ENCODE data around the gene ADGRD1. TPM values are rescaled to one million over a fixed set of nuclear protein-coding genes. Genes with fewer than 3 reads are reported as not detected.
A peak's percentile ranks its signal among the peaks of the same experiment; 100 is the strongest.

Gene ADGRD1
- total and polyA plus RNA-seq, 3 experiments from 2014 or later: 1.1 to 1.3 TPM; not detected in 1

- Histone ChIP-seq H3K4me3 (ENCODE audit: low read length) (no peak overlapping the region), H3K36me3 (ENCODE audit: insufficient read depth, low read length) (no peaks in the 10 kb centered on the region), H3K4me1 (ENCODE audit: insufficient read depth, low read length) (no peaks in the 10 kb centered on the region), H3K27ac (ENCODE audit: low read depth, low read length) (no peak overlapping the region), H3K27me3 (ENCODE audit: insufficient read depth, low read length, poor library complexity, severe bottlenecking) (no peaks in the 10 kb centered on the region), H3K9me3 (ENCODE audit: low read length) (no peaks in the 10 kb centered on the region)
- Mint-ChIP-seq H3K4me1 (no peaks in the 10 kb centered on the region), H3K4me3 (no peak overlapping the region), H3K27ac (no peak overlapping the region), H3K36me3 (no peaks in the 10 kb centered on the region), H3K9me3 (no peaks in the 10 kb centered on the region), H3K27me3 (peaks cover 2 to 4% of the 10 kb centered on the region in 2 donors)
- CTCF ChIA-PET: no interaction called here
- DNase-seq: no peak
- POLR2A ChIA-PET: no interaction called here
These were observed 184.3 kb downstream of the ADGRD1 start for GRCh38 chr12:131137836-131138637.

- Histone ChIP-seq H3K4me3 (ENCODE audit: low read length) (no peak overlapping the region), H3K36me3 (ENCODE audit: insufficient read depth, low read length) (no peaks in the 10 kb centered on the region), H3K27me3 (ENCODE audit: insufficient read depth, low read length, poor library complexity, severe bottlenecking) (no peaks in the 10 kb centered on the region), H3K27ac (ENCODE audit: low read depth, low read length) (no peak overlapping the region), H3K4me1 (ENCODE audit: insufficient read depth, low read length) (no peaks in the 10 kb centered on the region), H3K9me3 (ENCODE audit: low read length) (no peaks in the 10 kb centered on the region)
- Mint-ChIP-seq H3K4me3 (no peak overlapping the region), H3K36me3 (no peaks in the 10 kb centered on the region), H3K27ac (no peak overlapping the region), H3K4me1 (no peaks in the 10 kb centered on the region), H3K27me3 (peaks cover 2 to 4% of the 10 kb centered on the region in 2 donors), H3K9me3 (no peaks in the 10 kb centered on the region)
- no peak for DNase-seq
- POLR2A ChIA-PET: no interaction called here
- CTCF ChIA-PET: no interaction called here
These were observed 185.1 kb downstream of the ADGRD1 start for GRCh38 chr12:131138638-131139362.

GRCh38 chr12:131139363-131140068 lies 185.8 kb downstream of the ADGRD1 start:
- CTCF ChIA-PET: no interaction called here
- no peaks in the 10 kb centered on the region for H3K27me3 ChIP-seq (ENCODE audit: insufficient read depth, low read length, poor library complexity, severe bottlenecking)
- no peak overlapping the region for H3K4me3 Mint-ChIP-seq

GRCh38 chr12:131140069-131140435 lies 186.3 kb downstream of the ADGRD1 start:
- ChIA-PET CTCF (no interaction called here), POLR2A (no interaction called here)
- Mint-ChIP-seq H3K9me3 (no peaks in the 10 kb centered on the region), H3K4me3 (no peak overlapping the region), H3K27ac (no peak overlapping the region), H3K27me3 (peaks cover 2 to 4% of the 10 kb centered on the region in 2 donors), H3K4me1 (no peaks in the 10 kb centered on the region), H3K36me3 (no peaks in the 10 kb centered on the region)
- H3K27me3 ChIP-seq (ENCODE audit: insufficient read depth, low read length, poor library complexity, severe bottlenecking): no peaks in the 10 kb centered on the region
- H3K9me3 ChIP-seq (ENCODE audit: low read length): no peaks in the 10 kb centered on the region
- H3K4me3 ChIP-seq (ENCODE audit: low read length): no peak overlapping the region
- no peaks in the 10 kb centered on the region for H3K4me1 ChIP-seq (ENCODE audit: insufficient read depth, low read length)
- no peak overlapping the region for H3K27ac ChIP-seq (ENCODE audit: low read depth, low read length)
- DNase-seq: no peak
- no peaks in the 10 kb centered on the region for H3K36me3 ChIP-seq (ENCODE audit: insufficient read depth, low read length)

More at GRCh38 chr12:131139363-131140068, 185.8 kb downstream of the ADGRD1 start:
- DNase-seq: no peak
- no peaks in the 10 kb centered on the region for H3K4me1 ChIP-seq (ENCODE audit: insufficient read depth, low read length)
- H3K4me3 ChIP-seq (ENCODE audit: low read length): no peak overlapping the region
- Mint-ChIP-seq H3K27me3 (peaks cover 2 to 4% of the 10 kb centered on the region in 2 donors), H3K9me3 (no peaks in the 10 kb centered on the region), H3K4me1 (no peaks in the 10 kb centered on the region), H3K36me3 (no peaks in the 10 kb centered on the region), H3K27ac (no peak overlapping the region)
- H3K9me3 ChIP-seq (ENCODE audit: low read length): no peaks in the 10 kb centered on the region
- H3K36me3 ChIP-seq (ENCODE audit: insufficient read depth, low read length): no peaks in the 10 kb centered on the region
- H3K27ac ChIP-seq (ENCODE audit: low read depth, low read length): no peak overlapping the region
- POLR2A ChIA-PET: no interaction called here

GRCh38 chr12:131140697-131141096 lies 187.0 kb downstream of the ADGRD1 start:
- no peaks in the 10 kb centered on the region for H3K9me3 ChIP-seq (ENCODE audit: low read length)
- H3K36me3 ChIP-seq (ENCODE audit: insufficient read depth, low read length): no peaks in the 10 kb centered on the region
- H3K4me3 ChIP-seq (ENCODE audit: low read length): no peak overlapping the region
- Mint-ChIP-seq H3K9me3 (no peaks in the 10 kb centered on the region), H3K27me3 (peaks cover 2 to 4% of the 10 kb centered on the region in 2 donors), H3K4me3 (no peak overlapping the region), H3K36me3 (no peaks in the 10 kb centered on the region), H3K4me1 (no peaks in the 10 kb centered on the region), H3K27ac (peak overlapping the region in 1 of 8 donors; percentile 48)
- POLR2A ChIA-PET: no interaction called here
- H3K27me3 ChIP-seq (ENCODE audit: insufficient read depth, low read length, poor library complexity, severe bottlenecking): no peaks in the 10 kb centered on the region
- H3K27ac ChIP-seq (ENCODE audit: low read depth, low read length): no peak overlapping the region
- DNase-seq: no peak
- no peaks in the 10 kb centered on the region for H3K4me1 ChIP-seq (ENCODE audit: insufficient read depth, low read length)
- CTCF ChIA-PET: no interaction called here

- POLR2A ChIA-PET: no interaction called here
These were observed 187.8 kb downstream of the ADGRD1 start for GRCh38 chr12:131141514-131141913.

GRCh38 chr12:131142891-131143657 lies 189.4 kb downstream of the ADGRD1 start:
- Histone ChIP-seq H3K4me3 (ENCODE audit: low read length) (no peak overlapping the region), H3K9me3 (ENCODE audit: low read length) (no peaks in the 10 kb centered on the region), H3K36me3 (ENCODE audit: insufficient read depth, low read length) (no peaks in the 10 kb centered on the region), H3K4me1 (ENCODE audit: insufficient read depth, low read length) (no peaks in the 10 kb centered on the region), H3K27ac (ENCODE audit: low read depth, low read length) (no peak overlapping the region), H3K27me3 (ENCODE audit: insufficient read depth, low read length, poor library complexity, severe bottlenecking) (no peaks in the 10 kb centered on the region)
- DNase-seq: no peak
- POLR2A ChIA-PET: no interaction called here
- H3K27me3 Mint-ChIP-seq: peaks cover 6 to 14% of the 10 kb centered on the region in 2 donors
- no peaks in the 10 kb centered on the region for H3K4me1 Mint-ChIP-seq
- H3K9me3 Mint-ChIP-seq: no peaks in the 10 kb centered on the region
- CTCF ChIA-PET: interaction anchor here (0.8 to 1.3 kb wide), 2 partner anchors 9 kb away, joined by 3 to 5 read pairs; no protein-coding TSS in a partner anchor
- H3K36me3 Mint-ChIP-seq: no peaks in the 10 kb centered on the region
- no peak overlapping the region for H3K4me3 Mint-ChIP-seq
- H3K27ac Mint-ChIP-seq: no peak overlapping the region

More at GRCh38 chr12:131141514-131141913, 187.8 kb downstream of the ADGRD1 start:
- no peaks in the 10 kb centered on the region for H3K36me3 ChIP-seq (ENCODE audit: insufficient read depth, low read length)
- Mint-ChIP-seq H3K4me1 (no peaks in the 10 kb centered on the region), H3K27ac (no peak overlapping the region), H3K4me3 (no peak overlapping the region), H3K9me3 (no peaks in the 10 kb centered on the region), H3K36me3 (no peaks in the 10 kb centered on the region), H3K27me3 (peaks cover 4% of the 10 kb centered on the region in 2 donors)
- H3K27ac ChIP-seq (ENCODE audit: low read depth, low read length): no peak overlapping the region
- CTCF ChIA-PET: no interaction called here
- H3K27me3 ChIP-seq (ENCODE audit: insufficient read depth, low read length, poor library complexity, severe bottlenecking): no peaks in the 10 kb centered on the region
- DNase-seq: no peak
- H3K4me1 ChIP-seq (ENCODE audit: insufficient read depth, low read length): no peaks in the 10 kb centered on the region
- H3K4me3 ChIP-seq (ENCODE audit: low read length): no peak overlapping the region
- H3K9me3 ChIP-seq (ENCODE audit: low read length): no peaks in the 10 kb centered on the region

Measured in CD8-positive, alpha-beta memory T cell (primary cell).